Measurements from ENCODE around the gene HELZ.

Gene HELZ

DNA sequence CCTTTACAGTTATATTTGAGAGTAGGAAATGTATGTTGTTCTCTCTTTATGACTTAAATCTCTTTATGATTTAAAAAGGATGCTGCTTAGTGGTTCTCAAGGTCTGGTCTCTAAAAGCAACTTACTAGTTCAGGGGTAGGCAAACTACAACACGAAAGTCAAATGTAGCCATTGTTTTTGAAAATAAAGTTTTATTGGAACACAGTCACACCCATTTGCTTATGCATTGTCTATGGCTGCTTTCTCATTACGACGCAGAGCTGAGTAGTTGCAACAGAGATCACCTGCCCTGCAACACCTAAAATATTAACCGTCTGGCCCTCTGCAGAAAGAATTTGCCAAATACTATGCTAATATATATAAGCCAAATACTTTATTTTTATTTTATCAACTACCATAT lies 58.2 kb downstream of the HELZ start:
- H3K9me3 Mint-ChIP-seq: no peaks in the 10 kb centered on the region
- no peak overlapping the region for H3K4me3 Mint-ChIP-seq
- H3K36me3 Mint-ChIP-seq (ENCODE audit: low read depth): peaks cover 28% of the 10 kb centered on the region
- TF ChIP-seq, protein P1, sequence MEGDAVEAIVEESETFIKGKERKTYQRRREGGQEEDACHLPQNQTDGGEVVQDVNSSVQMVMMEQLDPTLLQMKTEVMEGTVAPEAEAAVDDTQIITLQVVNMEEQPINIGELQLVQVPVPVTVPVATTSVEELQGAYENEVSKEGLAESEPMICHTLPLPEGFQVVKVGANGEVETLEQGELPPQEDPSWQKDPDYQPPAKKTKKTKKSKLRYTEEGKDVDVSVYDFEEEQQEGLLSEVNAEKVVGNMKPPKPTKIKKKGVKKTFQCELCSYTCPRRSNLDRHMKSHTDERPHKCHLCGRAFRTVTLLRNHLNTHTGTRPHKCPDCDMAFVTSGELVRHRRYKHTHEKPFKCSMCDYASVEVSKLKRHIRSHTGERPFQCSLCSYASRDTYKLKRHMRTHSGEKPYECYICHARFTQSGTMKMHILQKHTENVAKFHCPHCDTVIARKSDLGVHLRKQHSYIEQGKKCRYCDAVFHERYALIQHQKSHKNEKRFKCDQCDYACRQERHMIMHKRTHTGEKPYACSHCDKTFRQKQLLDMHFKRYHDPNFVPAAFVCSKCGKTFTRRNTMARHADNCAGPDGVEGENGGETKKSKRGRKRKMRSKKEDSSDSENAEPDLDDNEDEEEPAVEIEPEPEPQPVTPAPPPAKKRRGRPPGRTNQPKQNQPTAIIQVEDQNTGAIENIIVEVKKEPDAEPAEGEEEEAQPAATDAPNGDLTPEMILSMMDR (IDR thresholded peaks at IDR 0.05; ENCODE audit: unreplicated experiment in 3 of 3): no peak
- H3K4me1 Mint-ChIP-seq: no peaks in the 10 kb centered on the region
- no peak overlapping the region for H3K27ac Mint-ChIP-seq
- H3K27me3 Mint-ChIP-seq (ENCODE audit: low read depth): no peaks in the 10 kb centered on the region

DNA sequence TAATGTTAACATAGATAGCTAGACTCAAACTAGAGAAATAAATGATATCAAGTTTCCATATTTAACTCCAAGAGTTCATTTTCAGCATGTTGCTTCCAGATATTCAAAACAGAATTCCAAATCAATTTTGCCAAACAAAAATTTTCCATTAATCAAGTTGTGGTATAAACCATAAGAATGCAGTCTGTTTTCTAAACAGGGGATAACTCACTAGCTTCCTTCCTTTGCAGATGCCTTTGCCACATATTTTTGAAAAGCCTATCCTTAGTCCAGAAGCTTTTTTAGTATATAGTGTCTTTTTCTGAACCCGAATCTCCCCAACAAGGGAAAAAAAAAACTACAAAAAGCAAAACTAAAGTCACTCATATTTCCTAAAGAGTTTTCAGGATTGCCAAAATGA lies 61.5 kb downstream of the HELZ start:
- H3K4me1 Mint-ChIP-seq: no peaks in the 10 kb centered on the region
- no peak overlapping the region for H3K27ac Mint-ChIP-seq
- H3K4me3 Mint-ChIP-seq: no peak overlapping the region
- H3K27me3 Mint-ChIP-seq (ENCODE audit: low read depth): no peaks in the 10 kb centered on the region
- peaks cover 21% of the 10 kb centered on the region for H3K36me3 Mint-ChIP-seq (ENCODE audit: low read depth)
- TF ChIP-seq, protein P1 (IDR thresholded peaks at IDR 0.05; ENCODE audit: unreplicated experiment in 3 of 3): no peak
- no peaks in the 10 kb centered on the region for H3K9me3 Mint-ChIP-seq

DNA sequence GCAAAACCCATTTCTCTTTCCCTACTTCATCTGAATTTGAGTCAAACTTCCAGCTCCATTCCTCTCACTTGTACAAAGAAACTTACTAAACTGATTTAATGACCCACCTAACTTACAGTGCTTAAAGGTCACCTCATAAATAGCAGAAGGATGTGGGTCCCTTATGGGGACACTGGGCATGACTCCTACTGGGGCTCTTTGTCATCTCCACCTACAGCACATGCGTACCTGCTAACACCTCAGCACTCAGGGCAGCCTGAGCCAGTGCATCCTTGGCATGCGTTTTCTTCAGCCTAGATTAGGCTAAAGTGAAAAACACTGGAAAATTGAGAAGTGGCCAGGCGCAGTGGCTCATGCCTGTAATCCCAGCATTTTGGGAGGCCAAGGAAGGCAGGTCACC lies 63.2 kb downstream of the HELZ start:
- Mint-ChIP-seq H3K27me3 (ENCODE audit: low read depth) (no peaks in the 10 kb centered on the region), H3K4me3 (no peak overlapping the region), H3K27ac (peak overlapping the region in 1 of 3 experiments; percentile 20), H3K36me3 (ENCODE audit: low read depth) (peaks cover 17% of the 10 kb centered on the region), H3K9me3 (no peaks in the 10 kb centered on the region), H3K4me1 (no peaks in the 10 kb centered on the region)
- TF ChIP-seq, protein P1 (IDR thresholded peaks at IDR 0.05; ENCODE audit: unreplicated experiment in 3 of 3): no peak

DNA sequence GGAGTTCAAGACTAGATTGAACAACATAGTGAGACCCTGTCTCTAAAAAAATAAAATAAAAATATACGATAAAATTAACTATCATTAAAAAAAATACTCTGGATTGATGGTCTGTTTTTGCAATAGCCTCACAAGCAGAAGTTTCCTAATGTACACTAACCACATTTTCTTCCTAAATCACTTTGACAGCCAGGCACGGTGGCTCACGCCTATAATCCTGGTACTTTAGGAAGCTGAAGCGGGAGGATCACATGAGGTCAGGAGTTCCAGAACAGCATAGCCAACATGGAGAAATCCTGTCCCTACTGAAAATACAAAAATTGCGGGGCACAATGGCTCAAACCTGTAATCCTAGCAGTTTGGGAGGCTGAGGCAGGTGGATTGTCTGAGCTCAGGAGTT lies 64.7 kb downstream of the HELZ start:
- Mint-ChIP-seq H3K27me3 (ENCODE audit: low read depth) (no peaks in the 10 kb centered on the region), H3K9me3 (no peaks in the 10 kb centered on the region), H3K4me1 (no peaks in the 10 kb centered on the region), H3K4me3 (no peak overlapping the region), H3K36me3 (ENCODE audit: low read depth) (peaks cover 26% of the 10 kb centered on the region), H3K27ac (no peak overlapping the region)
- TF ChIP-seq, protein P1 (IDR thresholded peaks at IDR 0.05; ENCODE audit: unreplicated experiment in 3 of 3): no peak

DNA sequence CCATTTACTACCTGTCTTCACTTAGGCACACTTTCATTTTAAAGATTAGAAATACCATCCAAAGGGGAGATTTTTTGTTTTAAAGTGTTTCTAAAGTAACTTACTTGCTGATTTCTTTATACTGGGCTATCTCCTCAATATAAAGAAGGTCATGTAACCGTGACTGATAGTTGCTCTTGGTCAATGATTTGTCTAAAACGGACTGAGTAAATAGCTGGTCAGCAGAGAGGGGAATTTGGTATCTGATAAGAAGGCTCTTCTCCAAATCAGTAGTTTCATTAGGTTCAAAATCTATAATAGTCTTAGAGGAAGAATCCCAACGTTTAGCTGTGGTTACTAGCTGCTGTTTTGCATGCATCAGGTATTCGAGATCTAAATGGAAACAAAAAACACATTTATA lies 66.4 kb downstream of the HELZ start:
- Mint-ChIP-seq H3K4me3 (no peak overlapping the region), H3K36me3 (ENCODE audit: low read depth) (peaks cover 34% of the 10 kb centered on the region), H3K27me3 (ENCODE audit: low read depth) (no peaks in the 10 kb centered on the region), H3K27ac (no peak overlapping the region), H3K4me1 (no peaks in the 10 kb centered on the region), H3K9me3 (no peaks in the 10 kb centered on the region)
- TF ChIP-seq, protein P1 (IDR thresholded peaks at IDR 0.05; ENCODE audit: unreplicated experiment in 3 of 3): no peak

DNA sequence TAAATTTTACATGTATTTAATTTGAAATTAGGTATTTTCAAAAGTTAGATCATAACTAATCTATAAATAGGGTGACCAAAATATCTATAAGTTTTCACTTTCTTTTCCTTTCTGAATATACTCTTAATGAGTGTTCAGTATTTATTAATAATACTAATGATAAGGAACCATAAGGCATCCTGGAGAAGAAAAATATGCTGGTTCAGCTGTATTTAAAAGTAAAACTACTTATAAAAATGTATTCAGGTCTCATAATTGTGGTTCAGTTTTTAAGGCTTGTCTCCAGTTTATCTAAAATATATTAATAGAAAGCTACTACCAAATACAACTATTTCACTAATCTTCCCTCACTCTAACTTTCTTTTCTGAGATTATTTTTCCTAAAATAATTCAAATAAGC lies 67.3 kb downstream of the HELZ start:
- TF ChIP-seq, protein P1 (IDR thresholded peaks at IDR 0.05; ENCODE audit: unreplicated experiment in 3 of 3): no peak
- H3K36me3 Mint-ChIP-seq (ENCODE audit: low read depth): peaks cover 37% of the 10 kb centered on the region
- no peak overlapping the region for H3K4me3 Mint-ChIP-seq
- H3K27me3 Mint-ChIP-seq (ENCODE audit: low read depth): no peaks in the 10 kb centered on the region
- H3K9me3 Mint-ChIP-seq: no peaks in the 10 kb centered on the region
- no peaks in the 10 kb centered on the region for H3K4me1 Mint-ChIP-seq
- no peak overlapping the region for H3K27ac Mint-ChIP-seq

All from nephron (organoid).